ENCODE results near the gene UPP2. TPM values are rescaled to one million over a fixed set of nuclear protein-coding genes. Genes with fewer than 3 reads are reported as not detected.

The UPP2 gene
- total RNA-seq, 2 donors from 2014 or later, result not detected

DNA sequence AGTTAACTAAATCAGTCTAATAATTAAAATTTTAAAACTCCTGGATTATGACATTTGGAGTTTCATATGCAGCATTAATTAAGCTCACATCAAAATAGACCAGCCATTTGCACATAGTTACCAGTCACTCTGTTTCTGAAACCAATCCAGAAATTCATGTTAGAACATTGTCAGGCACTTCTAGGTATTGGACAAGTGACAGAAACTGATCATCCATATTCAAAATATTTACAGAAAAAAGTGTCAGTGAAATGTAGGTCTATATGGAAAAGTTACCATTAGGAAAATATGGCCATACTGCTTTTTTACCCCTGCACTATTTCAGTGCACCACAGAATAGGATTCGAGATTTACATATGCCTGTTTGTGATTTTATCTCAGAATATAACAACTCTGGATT is 33.4 kb downstream of the UPP2 start:
- Histone ChIP-seq H3K4me1 (ENCODE audit: control insufficient read depth in 1 of 2, low read depth in 2 of 2) (no peaks in the 10 kb centered on the region), H3K27me3 (replicated peaks; ENCODE audit: insufficient read depth) (no peaks in the 10 kb centered on the region), H3K4me3 (no peak overlapping the region), H3K27ac (no peak overlapping the region), H3K36me3 (no peaks in the 10 kb centered on the region), H3K9me3 (no peaks in the 10 kb centered on the region)
- ATAC-seq (ENCODE audit: insufficient number of reproducible peaks, low FRiP score, low read depth) (no peak), DNase-seq (ENCODE audit: low spot score) (no peak)
- TF ChIP-seq CTCF (IDR thresholded peaks at IDR 0.05), result no peak

- Histone ChIP-seq H3K27me3 (replicated peaks; ENCODE audit: insufficient read depth) (no peaks in the 10 kb centered on the region), H3K36me3 (no peaks in the 10 kb centered on the region), H3K4me1 (ENCODE audit: control insufficient read depth in 1 of 2, low read depth in 2 of 2) (no peaks in the 10 kb centered on the region), H3K4me3 (no peak overlapping the region), H3K27ac (no peak overlapping the region), H3K9me3 (no peaks in the 10 kb centered on the region)
- DNase-seq (ENCODE audit: low spot score), result no peak
- no peak for TF ChIP-seq CTCF (IDR thresholded peaks at IDR 0.05)
- ATAC-seq (ENCODE audit: insufficient number of reproducible peaks, low FRiP score, low read depth), result no peak
These were observed 36.6 kb downstream of the UPP2 start for GRCh38 chr2:158138255-158138654.

- H3K36me3 ChIP-seq, result no peaks in the 10 kb centered on the region
- no peak overlapping the region for H3K4me3 ChIP-seq
- DNase-seq (ENCODE audit: low spot score), result no peak
- H3K27me3 ChIP-seq (replicated peaks; ENCODE audit: insufficient read depth), result no peaks in the 10 kb centered on the region
- no peak for ATAC-seq (ENCODE audit: insufficient number of reproducible peaks, low FRiP score, low read depth)
- H3K9me3 ChIP-seq, result no peaks in the 10 kb centered on the region
- no peak overlapping the region for H3K27ac ChIP-seq
- no peak for TF ChIP-seq CTCF (IDR thresholded peaks at IDR 0.05)
- H3K4me1 ChIP-seq (ENCODE audit: control insufficient read depth in 1 of 2, low read depth in 2 of 2), result no peaks in the 10 kb centered on the region
These were observed 38.5 kb downstream of the UPP2 start for GRCh38 chr2:158140201-158140600.

- no peaks in the 10 kb centered on the region for H3K4me1 ChIP-seq (ENCODE audit: control insufficient read depth in 1 of 2, low read depth in 2 of 2)
- no peaks in the 10 kb centered on the region for H3K27me3 ChIP-seq (replicated peaks; ENCODE audit: insufficient read depth)
- peak; percentile 43 for ATAC-seq (ENCODE audit: insufficient number of reproducible peaks, low FRiP score, low read depth)
These were observed 40.5 kb downstream of the UPP2 start for GRCh38 chr2:158142165-158142564.

DNA sequence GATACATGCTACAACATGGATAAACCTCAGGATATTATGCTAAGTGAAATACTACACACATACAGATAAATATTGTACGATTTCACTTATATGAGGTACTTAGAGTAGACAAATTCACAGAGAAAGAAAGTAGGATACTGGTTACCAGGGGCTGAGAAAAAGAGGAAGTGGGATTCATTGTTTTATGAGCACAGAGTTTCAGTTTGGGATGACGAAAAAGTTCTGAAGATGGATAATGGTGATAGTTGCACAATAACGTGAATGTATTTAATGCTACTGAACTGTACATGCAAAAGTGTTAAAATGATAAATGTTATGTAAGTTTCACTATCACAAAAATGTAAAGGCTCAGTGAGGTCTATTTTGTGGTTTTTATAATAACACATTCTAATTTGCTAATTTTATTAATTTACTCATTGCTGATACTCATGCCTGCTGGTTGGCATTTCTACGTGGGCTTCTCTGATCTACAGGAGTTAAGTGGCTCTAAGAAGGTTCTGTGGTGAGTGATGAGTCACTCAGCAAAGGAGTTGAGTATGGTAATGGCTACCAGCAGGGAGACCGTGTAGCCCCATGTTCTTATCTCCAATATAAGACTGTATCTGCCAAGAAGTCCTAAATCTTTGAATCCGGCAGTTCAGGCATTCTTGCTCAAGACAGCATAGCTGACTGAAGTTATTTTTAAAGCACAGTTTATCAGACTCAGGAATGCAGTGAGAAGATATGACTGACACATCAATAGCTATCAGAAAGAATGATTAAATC is 41.1 kb downstream of the UPP2 start:
- Histone ChIP-seq H3K36me3 (no peaks in the 10 kb centered on the region), H3K27me3 (replicated peaks; ENCODE audit: insufficient read depth) (no peaks in the 10 kb centered on the region), H3K4me3 (no peak overlapping the region), H3K9me3 (no peaks in the 10 kb centered on the region), H3K4me1 (ENCODE audit: control insufficient read depth in 1 of 2, low read depth in 2 of 2) (no peaks in the 10 kb centered on the region), H3K27ac (no peak overlapping the region)
- DNase-seq (ENCODE audit: low spot score), result no peak
- no peak for ATAC-seq (ENCODE audit: insufficient number of reproducible peaks, low FRiP score, low read depth)
- TF ChIP-seq CTCF (IDR thresholded peaks at IDR 0.05), result no peak

More at GRCh38 chr2:158142165-158142564, 40.5 kb downstream of the UPP2 start:
- Histone ChIP-seq H3K36me3 (no peaks in the 10 kb centered on the region), H3K27ac (no peak overlapping the region), H3K4me3 (no peak overlapping the region), H3K9me3 (no peaks in the 10 kb centered on the region)
- DNase-seq (ENCODE audit: low spot score), result no peak
- no peak for TF ChIP-seq CTCF (IDR thresholded peaks at IDR 0.05)
